ENCODE data around the gene SDCCAG8.

Gene SDCCAG8

GRCh38 chr1:243471026-243471685 is 215.3 kb downstream of the SDCCAG8 start:
- no peak for DNase-seq (ENCODE audit: low read depth)
- H3K4me3 ChIP-seq (ENCODE audit: low read depth, low read length) = no peak overlapping the region

- H3K4me3 ChIP-seq (ENCODE audit: low read depth, low read length) = no peak overlapping the region
- no peak for DNase-seq (ENCODE audit: low read depth)
Measured at GRCh38 chr1:243471754-243472745, 216.2 kb downstream of the SDCCAG8 start.

- no peak for DNase-seq (ENCODE audit: low read depth)
- peak overlapping the region; percentile 30 for H3K4me3 ChIP-seq (ENCODE audit: low read depth, low read length)
Measured at GRCh38 chr1:243473227-243474135, 217.6 kb downstream of the SDCCAG8 start.

GRCh38 chr1:243474136-243474881 is 218.5 kb downstream of the SDCCAG8 start:
- H3K4me3 ChIP-seq (ENCODE audit: low read depth, low read length) = no peak overlapping the region

GRCh38 chr1:243474906-243475305 is 219.1 kb downstream of the SDCCAG8 start:
- no peak for DNase-seq (ENCODE audit: low read depth)
- H3K4me3 ChIP-seq (ENCODE audit: low read depth, low read length) = no peak overlapping the region

More at GRCh38 chr1:243474136-243474881, 218.5 kb downstream of the SDCCAG8 start:
- no peak for DNase-seq (ENCODE audit: low read depth)

GRCh38 chr1:243475966-243476365 is 220.1 kb downstream of the SDCCAG8 start:
- no peak overlapping the region for H3K4me3 ChIP-seq (ENCODE audit: low read depth, low read length)
- no peak for DNase-seq (ENCODE audit: low read depth)

GRCh38 chr1:243477731-243478290 is 222.0 kb downstream of the SDCCAG8 start:
- H3K4me3 ChIP-seq (ENCODE audit: low read depth, low read length) = no peak overlapping the region
- DNase-seq (ENCODE audit: low read depth) = no peak

- H3K4me3 ChIP-seq (ENCODE audit: low read depth, low read length) = no peak overlapping the region
- no peak for DNase-seq (ENCODE audit: low read depth)
Measured at GRCh38 chr1:243481101-243481500, 225.3 kb downstream of the SDCCAG8 start.

GRCh38 chr1:243482141-243483022 is 226.5 kb downstream of the SDCCAG8 start:
- DNase-seq (ENCODE audit: low read depth) = peak; percentile 36
- peak overlapping the region; percentile 29 for H3K4me3 ChIP-seq (ENCODE audit: low read depth, low read length)

GRCh38 chr1:243483071-243483771 is 227.4 kb downstream of the SDCCAG8 start:
- peak overlapping the region; percentile 29 for H3K4me3 ChIP-seq (ENCODE audit: low read depth, low read length)
- no peak for DNase-seq (ENCODE audit: low read depth)

GRCh38 chr1:243483952-243484351 is 228.1 kb downstream of the SDCCAG8 start:
- no peak for DNase-seq (ENCODE audit: low read depth)
- H3K4me3 ChIP-seq (ENCODE audit: low read depth, low read length) = no peak overlapping the region

GRCh38 chr1:243487036-243487648 is 231.3 kb downstream of the SDCCAG8 start:
- DNase-seq (ENCODE audit: low read depth) = no peak
- no peak overlapping the region for H3K4me3 ChIP-seq (ENCODE audit: low read depth, low read length)

GRCh38 chr1:243487649-243488227 is 231.9 kb downstream of the SDCCAG8 start:
- no peak for DNase-seq (ENCODE audit: low read depth)
- no peak overlapping the region for H3K4me3 ChIP-seq (ENCODE audit: low read depth, low read length)

- H3K4me3 ChIP-seq (ENCODE audit: low read depth, low read length) = no peak overlapping the region
- DNase-seq (ENCODE audit: low read depth) = no peak
Measured at GRCh38 chr1:243488459-243489157, 232.8 kb downstream of the SDCCAG8 start.

GRCh38 chr1:243489158-243489527 is 233.3 kb downstream of the SDCCAG8 start:
- DNase-seq (ENCODE audit: low read depth) = no peak
- no peak overlapping the region for H3K4me3 ChIP-seq (ENCODE audit: low read depth, low read length)

Data from skeletal muscle cell (primary cell).